ENCODE measurements around the gene SLC6A3.

Gene SLC6A3

DNA sequence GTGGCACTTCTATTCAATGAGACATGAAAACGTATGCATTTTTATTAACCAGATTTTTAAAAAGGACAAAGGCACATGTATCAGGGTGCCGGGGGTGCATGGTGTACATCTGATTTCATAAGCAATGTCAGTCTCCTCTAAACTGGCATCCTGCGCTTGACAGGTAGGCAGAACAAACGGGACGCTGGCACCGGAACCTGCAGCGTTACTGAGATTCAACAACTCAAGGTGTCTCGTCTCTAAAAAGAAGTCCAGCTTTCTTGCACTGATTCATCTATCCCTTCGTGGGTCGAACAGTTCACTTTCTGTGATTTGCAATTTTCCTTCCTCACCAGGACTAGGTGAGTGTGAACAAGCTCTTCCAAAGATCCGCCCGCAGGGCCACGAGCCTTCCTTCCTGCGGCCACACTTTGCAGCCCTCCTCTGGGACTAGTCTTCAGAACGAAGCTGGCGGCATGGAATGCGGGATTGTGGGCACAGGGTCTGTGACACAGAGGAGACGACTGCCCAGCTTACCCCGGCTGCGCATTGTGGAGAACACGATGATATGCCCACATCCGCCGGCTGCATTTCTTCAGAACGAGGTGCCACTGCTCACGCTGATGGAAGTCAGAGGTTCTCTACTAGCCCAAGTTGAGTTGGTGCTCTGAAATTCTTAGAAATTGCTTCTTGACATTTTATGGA lies 7.2 kb downstream of the SLC6A3 start:
- DNase-seq (ENCODE audit: low read depth, low spot score), result no peak
- Histone ChIP-seq H3K9ac (ENCODE audit: insufficient read length, low read depth) (no peak overlapping the region), H3K4me1 (ENCODE audit: insufficient read depth, insufficient read length) (peaks cover 1% of the 10 kb centered on the region), H3K36me3 (ENCODE audit: insufficient read depth, insufficient read length, low read length) (no peaks in the 10 kb centered on the region), H3K9me3 (ENCODE audit: insufficient read depth, low read length) (peaks cover 4% of the 10 kb centered on the region; the same call in 1 of the 2 replicates), H3K4me3 (ENCODE audit: insufficient read length, low read depth) (no peak overlapping the region), H3K27me3 (ENCODE audit: insufficient read depth, insufficient read length) (peaks cover 9% of the 10 kb centered on the region)
- TF ChIP-seq YY1 (IDR thresholded peaks at IDR 0.05; ENCODE audit: insufficient read depth, insufficient read length) (no peak), ZNF274 (IDR thresholded peaks at IDR 0.05; ENCODE audit: low read depth, low read length) (no peak), SUZ12 (IDR thresholded peaks at IDR 0.05; ENCODE audit: extremely low read depth, insufficient read depth, insufficient read length) (no peak)

DNA sequence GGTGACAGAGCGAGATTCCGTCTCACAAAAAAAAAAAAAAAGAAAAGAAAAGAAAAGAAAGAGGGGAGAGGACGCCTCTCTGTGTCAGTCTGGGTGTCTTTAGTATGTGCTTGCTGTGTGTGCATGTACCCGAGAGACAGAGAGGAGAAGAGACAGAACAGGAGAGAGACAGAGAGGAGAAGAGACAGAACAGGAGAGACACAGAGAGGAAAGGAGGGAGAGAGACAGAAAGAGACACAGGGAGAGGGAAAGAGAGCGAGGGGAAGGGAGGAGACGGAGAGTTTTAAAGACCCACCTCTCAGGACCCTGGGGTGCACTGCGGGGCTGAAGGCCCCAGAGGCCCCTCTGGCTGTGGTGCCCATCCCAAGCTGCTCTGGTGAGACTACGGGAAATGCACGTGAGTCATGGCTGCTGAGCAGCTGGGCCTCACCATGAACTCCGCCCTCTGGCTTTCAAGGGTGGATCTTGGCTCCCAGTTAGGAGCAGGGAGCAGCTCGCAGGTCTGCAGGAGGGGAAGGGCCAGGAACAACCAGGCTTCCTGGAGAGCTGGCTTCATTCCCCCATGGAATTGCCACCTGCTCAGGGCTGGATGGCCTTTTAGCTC lies 7.9 kb downstream of the SLC6A3 start:
- DNase-seq (ENCODE audit: low read depth, low spot score), result peak; percentile 20
- no peak for TF ChIP-seq SUZ12 (IDR thresholded peaks at IDR 0.05; ENCODE audit: extremely low read depth, insufficient read depth, insufficient read length)
- no peak for TF ChIP-seq YY1 (IDR thresholded peaks at IDR 0.05; ENCODE audit: insufficient read depth, insufficient read length)
- TF ChIP-seq ZNF274 (IDR thresholded peaks at IDR 0.05; ENCODE audit: low read depth, low read length), result no peak

DNA sequence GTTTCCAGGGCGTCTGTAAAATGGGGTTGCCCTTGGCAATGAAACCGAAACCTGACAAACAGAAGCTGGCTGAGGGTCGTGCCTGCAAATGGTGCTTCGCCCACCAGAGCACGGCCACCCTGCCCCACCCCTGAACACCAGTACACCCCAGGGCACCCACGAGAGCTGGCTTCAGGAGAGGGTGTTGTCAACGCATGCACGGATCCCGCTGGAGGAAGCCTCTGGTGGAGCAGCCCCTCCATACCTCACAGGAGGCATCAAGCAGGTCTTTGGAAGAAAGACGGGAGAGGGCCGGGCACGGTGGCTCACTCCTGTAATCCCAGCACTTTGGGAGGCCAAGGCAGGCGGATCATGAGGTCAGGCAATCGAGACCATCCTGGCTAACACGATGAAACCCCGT lies 8.6 kb downstream of the SLC6A3 start:
- no peak for TF ChIP-seq SUZ12 (IDR thresholded peaks at IDR 0.05; ENCODE audit: extremely low read depth, insufficient read depth, insufficient read length)
- Histone ChIP-seq H3K36me3 (ENCODE audit: insufficient read depth, insufficient read length, low read length) (no peaks in the 10 kb centered on the region), H3K9me3 (ENCODE audit: insufficient read depth, low read length) (peaks cover 4% of the 10 kb centered on the region; the same call in 1 of the 2 replicates), H3K27me3 (ENCODE audit: insufficient read depth, insufficient read length) (no peaks in the 10 kb centered on the region), H3K4me3 (ENCODE audit: insufficient read length, low read depth) (no peak overlapping the region), H3K9ac (ENCODE audit: insufficient read length, low read depth) (no peak overlapping the region), H3K4me1 (ENCODE audit: insufficient read depth, insufficient read length) (no peaks in the 10 kb centered on the region)
- no peak for DNase-seq (ENCODE audit: low read depth, low spot score)

More for the DNA sequence above, 7.9 kb downstream of the SLC6A3 start:
- peaks cover 2% of the 10 kb centered on the region for H3K27me3 ChIP-seq (ENCODE audit: insufficient read depth, insufficient read length)
- H3K9me3 ChIP-seq (ENCODE audit: insufficient read depth, low read length), result peaks cover 4% of the 10 kb centered on the region; the same call in 1 of the 2 replicates
- no peak overlapping the region for H3K9ac ChIP-seq (ENCODE audit: insufficient read length, low read depth)
- H3K4me1 ChIP-seq (ENCODE audit: insufficient read depth, insufficient read length), result no peaks in the 10 kb centered on the region
- H3K4me3 ChIP-seq (ENCODE audit: insufficient read length, low read depth), result no peak overlapping the region
- no peaks in the 10 kb centered on the region for H3K36me3 ChIP-seq (ENCODE audit: insufficient read depth, insufficient read length, low read length)

DNA sequence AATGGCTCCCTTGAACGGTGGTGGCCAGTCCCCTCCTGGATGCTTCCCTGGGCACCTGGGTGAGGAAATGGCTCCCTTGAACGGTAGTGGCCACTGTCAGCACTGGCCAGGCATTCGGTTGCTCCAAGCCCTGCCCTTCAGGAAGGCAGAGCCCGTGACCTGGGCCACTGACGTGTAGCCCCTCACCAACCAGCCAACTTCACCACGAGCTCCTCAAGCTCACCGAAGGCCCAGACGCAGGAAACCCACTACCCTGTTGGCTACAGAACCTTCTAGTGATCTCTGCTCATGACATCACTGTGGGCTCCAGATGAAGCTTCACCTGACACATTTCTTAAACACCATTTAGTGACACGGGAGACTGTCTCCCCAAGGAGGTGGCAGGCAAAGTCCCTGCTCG lies 9.2 kb downstream of the SLC6A3 start:
- H3K36me3 ChIP-seq (ENCODE audit: insufficient read depth, insufficient read length, low read length), result no peaks in the 10 kb centered on the region
- no peak overlapping the region for H3K4me3 ChIP-seq (ENCODE audit: insufficient read length, low read depth)
- H3K9me3 ChIP-seq (ENCODE audit: insufficient read depth, low read length), result peaks cover 4% of the 10 kb centered on the region; the same call in 1 of the 2 replicates
- no peak for DNase-seq (ENCODE audit: low read depth, low spot score)
- TF ChIP-seq SUZ12 (IDR thresholded peaks at IDR 0.05; ENCODE audit: extremely low read depth, insufficient read depth, insufficient read length) (no peak), YY1 (IDR thresholded peaks at IDR 0.05; ENCODE audit: insufficient read depth, insufficient read length) (no peak), ZNF274 (IDR thresholded peaks at IDR 0.05; ENCODE audit: low read depth, low read length) (no peak)
- H3K9ac ChIP-seq (ENCODE audit: insufficient read length, low read depth), result no peak overlapping the region
- no peaks in the 10 kb centered on the region for H3K4me1 ChIP-seq (ENCODE audit: insufficient read depth, insufficient read length)
- H3K27me3 ChIP-seq (ENCODE audit: insufficient read depth, insufficient read length), result no peaks in the 10 kb centered on the region

DNA sequence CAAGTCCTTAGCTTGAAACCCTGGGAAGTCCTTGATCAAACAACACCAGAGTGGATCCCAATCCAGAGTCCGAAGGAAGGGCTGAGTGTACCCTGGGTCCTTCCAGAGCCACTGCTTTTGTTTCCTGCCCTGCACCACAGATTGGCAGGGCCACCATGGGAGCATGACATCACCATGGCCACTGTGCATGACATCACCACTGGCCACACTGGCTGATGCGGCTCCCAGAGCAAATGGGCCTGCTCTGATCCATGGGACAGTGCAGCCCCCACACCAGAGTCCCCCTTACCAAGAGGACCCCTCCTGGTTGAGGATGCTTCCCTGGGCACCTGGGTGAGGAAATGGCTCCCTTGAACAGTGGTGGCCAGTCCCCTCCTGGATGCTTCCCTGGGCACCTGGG lies 9.9 kb downstream of the SLC6A3 start:
- H3K36me3 ChIP-seq (ENCODE audit: insufficient read depth, insufficient read length, low read length), result no peaks in the 10 kb centered on the region
- peaks cover 4% of the 10 kb centered on the region; the same call in 1 of the 2 replicates for H3K9me3 ChIP-seq (ENCODE audit: insufficient read depth, low read length)
- no peaks in the 10 kb centered on the region for H3K27me3 ChIP-seq (ENCODE audit: insufficient read depth, insufficient read length)
- TF ChIP-seq SUZ12 (IDR thresholded peaks at IDR 0.05; ENCODE audit: extremely low read depth, insufficient read depth, insufficient read length), result no peak
- TF ChIP-seq YY1 (IDR thresholded peaks at IDR 0.05; ENCODE audit: insufficient read depth, insufficient read length), result no peak
- TF ChIP-seq ZNF274 (IDR thresholded peaks at IDR 0.05; ENCODE audit: low read depth, low read length), result no peak
- DNase-seq (ENCODE audit: low read depth, low spot score), result no peak
- H3K4me1 ChIP-seq (ENCODE audit: insufficient read depth, insufficient read length), result no peaks in the 10 kb centered on the region
- H3K4me3 ChIP-seq (ENCODE audit: insufficient read length, low read depth), result no peak overlapping the region
- no peak overlapping the region for H3K9ac ChIP-seq (ENCODE audit: insufficient read length, low read depth)

DNA sequence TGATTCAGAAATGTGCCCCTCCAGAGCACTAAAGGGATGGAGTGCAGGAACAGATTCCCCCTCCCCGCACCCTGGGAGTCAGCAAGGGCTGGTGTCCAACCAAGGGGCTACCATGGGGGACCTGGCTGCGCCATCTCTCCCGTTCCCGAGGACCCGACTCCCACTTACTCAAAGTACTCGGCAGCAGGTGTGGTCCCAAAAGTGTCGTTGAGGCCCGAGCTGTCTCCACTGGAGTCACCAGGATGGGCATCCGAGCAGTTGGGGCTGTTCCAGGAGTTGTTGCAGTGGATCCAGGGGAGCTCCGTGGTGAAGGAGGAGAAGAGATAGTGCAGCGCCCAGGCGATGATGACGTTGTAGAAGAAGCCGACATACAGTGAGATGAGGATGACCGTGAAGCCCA lies 12.9 kb downstream of the SLC6A3 start:
- TF ChIP-seq SUZ12 (IDR thresholded peaks at IDR 0.05; ENCODE audit: extremely low read depth, insufficient read depth, insufficient read length) (no peak), YY1 (IDR thresholded peaks at IDR 0.05; ENCODE audit: insufficient read depth, insufficient read length) (no peak), ZNF274 (IDR thresholded peaks at IDR 0.05; ENCODE audit: low read depth, low read length) (no peak)
- H3K9ac ChIP-seq (ENCODE audit: insufficient read length, low read depth), result no peak overlapping the region
- no peak for DNase-seq (ENCODE audit: low read depth, low spot score)
- no peaks in the 10 kb centered on the region for H3K27me3 ChIP-seq (ENCODE audit: insufficient read depth, insufficient read length)
- H3K36me3 ChIP-seq (ENCODE audit: insufficient read depth, insufficient read length, low read length), result no peaks in the 10 kb centered on the region
- peaks cover 19% of the 10 kb centered on the region for H3K9me3 ChIP-seq (ENCODE audit: insufficient read depth, low read length)
- no peak overlapping the region for H3K4me3 ChIP-seq (ENCODE audit: insufficient read length, low read depth)
- no peaks in the 10 kb centered on the region for H3K4me1 ChIP-seq (ENCODE audit: insufficient read depth, insufficient read length)

DNA sequence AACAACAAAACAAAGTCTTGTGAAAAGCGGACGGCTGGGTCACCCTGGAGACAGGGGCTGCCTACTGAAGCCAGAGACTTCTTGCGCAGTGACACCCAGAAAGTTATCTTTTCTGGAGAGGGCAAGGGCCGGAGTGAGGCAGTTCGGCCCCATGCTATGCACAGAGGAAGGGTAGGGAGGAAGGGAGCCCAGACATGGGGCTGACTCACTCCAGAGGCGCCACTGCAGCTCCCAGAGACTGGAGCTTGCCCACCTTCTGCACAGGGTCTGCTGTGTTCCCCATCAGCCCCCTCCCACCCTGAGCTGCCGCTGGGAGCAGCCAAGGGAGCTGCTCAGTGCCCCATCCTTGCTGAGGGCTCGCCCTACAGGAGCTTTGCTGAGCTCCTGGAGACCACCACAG lies 13.3 kb downstream of the SLC6A3 start:
- Histone ChIP-seq H3K4me1 (ENCODE audit: insufficient read depth, insufficient read length) (no peaks in the 10 kb centered on the region), H3K36me3 (ENCODE audit: insufficient read depth, insufficient read length, low read length) (no peaks in the 10 kb centered on the region), H3K4me3 (ENCODE audit: insufficient read length, low read depth) (no peak overlapping the region), H3K9me3 (ENCODE audit: insufficient read depth, low read length) (peaks cover 21% of the 10 kb centered on the region), H3K27me3 (ENCODE audit: insufficient read depth, insufficient read length) (no peaks in the 10 kb centered on the region), H3K9ac (ENCODE audit: insufficient read length, low read depth) (no peak overlapping the region)
- no peak for DNase-seq (ENCODE audit: low read depth, low spot score)
- no peak for TF ChIP-seq ZNF274 (IDR thresholded peaks at IDR 0.05; ENCODE audit: low read depth, low read length)
- no peak for TF ChIP-seq YY1 (IDR thresholded peaks at IDR 0.05; ENCODE audit: insufficient read depth, insufficient read length)
- TF ChIP-seq SUZ12 (IDR thresholded peaks at IDR 0.05; ENCODE audit: extremely low read depth, insufficient read depth, insufficient read length), result no peak
